ENCODE data around the gene HSF4.
"Not testable (repeated sequence)": the region's sequence is repeated elsewhere in the genome, so short reads cannot be mapped to it uniquely, and the experiment has no call there.

Gene HSF4

DNA sequence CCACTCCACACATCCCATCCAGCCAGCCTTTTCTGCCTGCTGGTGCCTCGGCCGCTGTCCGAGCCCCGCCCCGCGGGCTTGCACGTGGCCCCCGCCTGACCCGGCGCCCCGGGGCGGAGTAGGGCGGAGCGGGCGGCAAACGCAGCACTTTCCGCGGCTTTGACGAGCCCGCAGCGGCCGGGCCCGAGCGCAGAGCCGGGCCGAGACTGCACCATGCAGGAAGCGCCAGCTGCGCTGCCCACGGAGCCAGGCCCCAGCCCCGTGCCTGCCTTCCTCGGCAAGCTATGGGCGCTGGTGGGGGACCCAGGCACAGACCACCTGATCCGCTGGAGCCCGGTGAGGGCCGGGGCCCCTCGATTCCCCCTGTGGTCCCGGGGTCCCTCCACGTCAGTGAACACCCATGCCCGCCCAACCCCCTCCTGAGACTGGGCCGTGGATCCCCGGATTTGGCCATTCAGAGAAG, at the start of gene HSF4:
Gene HSF4, plus strand, starts transcription at position 147 of the 463 bp plus-strand sequence. Its CDS starts 67 bp downstream, at position 214.
- peak in 31 of 56 donors; percentile 11 to 80 (median 42) for DNase-seq

- DNase-seq: no peak
Observed at GRCh38 chr16:67114793-67115192, 49.8 kb upstream of the HSF4 start.

- no peak for DNase-seq
Observed at GRCh38 chr16:67115639-67116038, 48.9 kb upstream of the HSF4 start.

DNA sequence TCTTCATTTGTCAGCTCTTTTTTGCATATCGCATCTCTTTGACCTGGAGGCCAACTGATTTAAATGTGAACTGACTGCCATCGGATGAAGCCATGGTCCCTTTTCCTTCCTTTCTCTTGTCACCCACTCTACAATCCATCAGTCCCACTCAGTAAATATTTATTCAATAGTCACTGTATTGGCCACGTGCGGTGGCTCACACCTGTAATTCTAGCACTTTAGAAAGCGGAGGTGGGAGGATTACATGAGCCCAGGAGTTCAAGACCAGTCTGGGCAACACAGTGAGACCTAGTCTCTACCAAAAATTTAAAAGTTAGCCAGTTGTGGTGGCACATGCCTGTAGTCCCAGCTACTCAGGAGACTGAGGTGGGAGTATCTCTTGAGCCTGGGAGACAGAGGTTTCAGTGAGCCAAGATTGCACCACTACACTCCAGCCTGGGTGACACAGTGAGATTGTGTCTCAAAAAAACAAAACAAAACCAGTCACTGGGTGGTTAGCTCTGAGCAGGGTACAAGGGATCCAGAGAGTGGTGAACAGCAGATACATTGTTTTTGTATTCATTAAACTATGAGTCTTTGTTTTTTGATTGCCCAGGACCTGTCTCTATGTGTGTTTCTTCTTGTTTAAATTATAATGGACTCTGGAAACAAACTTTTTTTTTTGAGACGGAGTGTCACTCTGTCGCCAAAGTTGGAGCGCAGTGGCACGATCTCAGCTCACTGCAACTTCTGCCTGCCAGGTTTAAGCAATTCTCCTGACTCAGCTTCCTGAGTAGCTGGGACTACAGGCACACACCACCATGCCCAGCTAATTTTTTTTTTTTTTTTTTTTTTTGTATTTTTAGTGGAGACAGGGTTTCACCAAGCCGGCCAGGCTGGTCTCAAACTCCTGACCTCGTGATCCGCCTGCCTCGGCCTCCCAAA, 47.9 kb upstream of the HSF4 start:
- peak in 8 of 56 donors; percentile 3 to 42 (median 14) for DNase-seq

DNA sequence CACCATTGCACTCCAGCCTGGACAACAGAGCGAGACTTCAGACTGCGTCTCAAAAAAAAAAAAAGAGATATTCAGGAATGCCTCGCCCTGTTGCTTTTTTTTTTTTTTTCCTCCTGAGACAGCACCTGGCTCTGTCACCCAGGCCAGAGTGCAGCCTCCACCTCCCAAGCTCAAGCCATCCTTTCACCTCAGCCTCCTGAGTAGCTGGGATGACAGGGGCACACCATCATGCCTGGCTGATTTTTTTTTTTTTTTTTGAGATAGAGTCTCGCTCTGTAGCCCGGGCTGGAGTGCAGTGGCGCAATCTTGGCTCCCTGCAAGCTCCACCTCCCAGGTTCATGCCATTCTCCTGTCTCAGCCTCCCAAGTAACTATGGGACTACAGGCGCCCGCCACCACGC, 46.8 kb upstream of the HSF4 start:
- DNase-seq: no peak

- DNase-seq: no peak
Observed at GRCh38 chr16:67120025-67120424, 44.5 kb upstream of the HSF4 start.

- DNase-seq: not testable (repeated sequence)
Observed at GRCh38 chr16:67122799-67123198, 41.7 kb upstream of the HSF4 start.

DNA sequence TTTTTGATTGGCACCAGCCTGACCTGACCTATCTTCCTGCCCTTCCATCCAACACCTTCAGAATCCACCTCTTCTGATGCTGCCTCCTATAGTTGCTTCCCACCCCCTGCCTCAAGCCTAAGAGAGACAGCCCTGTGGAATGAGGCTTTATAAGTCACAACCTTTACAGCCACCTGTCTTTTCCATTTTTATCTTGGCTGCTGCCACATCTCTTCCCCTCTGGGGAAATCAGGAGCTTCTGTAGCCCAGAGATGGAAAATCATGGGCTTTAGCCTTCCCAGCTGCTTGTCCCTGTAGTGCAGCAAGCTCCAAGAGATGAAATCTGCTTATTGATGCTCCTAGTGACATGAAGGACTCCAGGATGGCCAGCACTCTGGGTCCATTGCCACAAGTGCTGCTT, 36.1 kb upstream of the HSF4 start:
- no peak for DNase-seq

DNA sequence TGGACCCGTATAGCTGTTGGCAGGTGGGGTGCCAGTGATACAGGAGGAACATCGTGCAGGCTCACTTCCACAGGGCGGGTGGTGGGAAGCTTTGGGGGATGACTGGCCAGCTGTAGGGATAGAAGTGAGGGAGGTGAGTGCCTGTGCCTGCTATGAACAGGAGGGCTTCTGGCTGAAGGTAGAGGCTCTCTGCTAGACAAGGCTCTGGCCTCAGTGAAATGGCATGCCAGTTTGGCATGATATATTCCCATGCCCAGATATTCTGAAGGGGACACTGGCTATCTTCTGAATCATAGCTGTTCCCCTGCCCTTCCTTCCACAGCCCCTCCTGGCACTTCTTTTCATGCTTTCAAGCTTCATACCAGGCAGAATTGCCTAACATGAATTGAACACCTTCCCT, 35.7 kb upstream of the HSF4 start:
- no peak for DNase-seq

- DNase-seq: peak in 17 of 56 donors; percentile 3 to 55 (median 15)
Observed at GRCh38 chr16:67129422-67129821, 35.1 kb upstream of the HSF4 start.

- no peak for DNase-seq
Observed at GRCh38 chr16:67137605-67138004, 26.9 kb upstream of the HSF4 start.

- no peak for DNase-seq
Observed at GRCh38 chr16:67141391-67141790, 23.2 kb upstream of the HSF4 start.

GRCh38 chr16:67142342-67142741, 22.2 kb upstream of the HSF4 start:
- no peak for DNase-seq

GRCh38 chr16:67144943-67145342, 19.6 kb upstream of the HSF4 start:
- no peak for DNase-seq

GRCh38 chr16:67145746-67146145, 18.8 kb upstream of the HSF4 start:
- no peak for DNase-seq

GRCh38 chr16:67146523-67147357, 17.8 kb upstream of the HSF4 start:
- peak in 3 of 56 donors; percentile 4 to 28 (median 4) for DNase-seq

DNA sequence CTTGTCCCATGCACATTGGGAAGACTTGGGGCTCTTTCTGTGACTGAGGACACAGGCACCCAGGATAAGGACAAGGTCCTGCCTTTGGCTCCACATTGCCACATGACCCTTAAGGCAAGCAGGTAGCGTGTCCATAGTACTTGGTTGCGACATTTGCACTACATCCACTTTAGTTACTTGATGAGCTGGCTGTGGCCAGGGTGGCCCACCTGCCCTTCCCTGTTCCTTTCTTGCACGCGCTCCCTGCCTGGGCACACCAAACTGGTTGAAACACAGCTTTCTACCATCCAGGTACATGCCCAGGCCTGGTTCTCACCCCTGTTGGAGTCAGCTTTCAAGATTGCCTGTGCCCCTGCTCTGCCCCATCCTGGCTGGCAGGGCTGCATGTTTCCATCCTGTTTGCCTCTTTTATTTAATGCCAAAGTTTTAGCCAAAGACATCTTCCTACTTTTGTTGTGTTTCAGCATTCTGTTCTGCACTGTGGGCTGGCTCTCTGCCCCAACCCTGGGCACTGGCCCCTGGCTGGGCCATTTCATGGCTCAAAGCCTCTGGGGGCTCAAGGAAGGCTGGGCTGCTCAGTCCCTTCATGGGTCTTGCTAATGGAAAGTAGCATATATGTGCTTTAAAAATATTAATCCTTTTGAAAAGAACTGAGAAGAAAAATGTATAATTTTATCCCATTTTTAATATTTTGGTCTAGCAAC, 17.0 kb upstream of the HSF4 start:
- peak in 1 of 56 donors; percentile 20 for DNase-seq

GRCh38 chr16:67148221-67148620, 16.3 kb upstream of the HSF4 start:
- no peak for DNase-seq

- DNase-seq: no peak
Observed at GRCh38 chr16:67148656-67149275, 15.8 kb upstream of the HSF4 start.

GRCh38 chr16:67149276-67150046, 15.1 kb upstream of the HSF4 start:
- DNase-seq: no peak
